Right lobe of liver (tissue), 6 donors: Measurements from ENCODE around the gene SLC9A8. TPM values are rescaled to one million over a fixed set of nuclear protein-coding genes. Genes with fewer than 3 reads are reported as not detected.

Experiments used
- ATAC-seq, 4 donors: fragments of 200-7000 bp; cut with Tn5 transposase; one replicate each; pipeline ENCODE4 v1.9.1; 2020; ENCODE audit warnings: mild to moderate bottlenecking in 4 of 4, moderate library complexity in 4 of 4
- DNase-seq, 3 donors: peaks; one replicate each; pipeline ENCODE4 v3.0.0-alpha.2; 2020
- H3K27ac ChIP-seq, 3 donors: fragments of 200-600 bp; one replicate each; pipeline ENCODE4 v1.8.0; 2022
- H3K27me3 ChIP-seq, 2 donors: fragments of 200-600 bp; one replicate each; pipeline ENCODE4 v1.8.0; 2022
- H3K36me3 ChIP-seq, 4 donors: fragments of 200-600 bp; sonication (generic) in 1 of 4; one replicate each; pipeline versions ENCODE4 v1.5.1 to v1.8.0; 2017 to 2022; ENCODE audit warnings: control low read depth in 1 of 4
- H3K4me1 ChIP-seq, 4 donors: fragments of 200-600 bp; sonication (generic) in 1 of 4; one replicate each; pipeline versions ENCODE4 v1.5.1 to v1.8.0; 2017 to 2022; ENCODE audit warnings: control low read depth in 1 of 4
- H3K4me3 ChIP-seq, 3 donors: fragments of 200-600 bp; one replicate each; pipeline ENCODE4 v1.8.0; 2022
- H3K9me3 ChIP-seq, 4 donors: fragments of 200-600 bp; sonication (generic) in 1 of 4; one replicate each; pipeline versions ENCODE4 v1.5.1 to v1.8.0; 2017 to 2022; ENCODE audit warnings: control low read depth in 1 of 4
- CTCF ChIP-seq, 4 donors: fragments of 200-600 bp in 3 of 4; fragments of 450-650 bp in 1 of 4; IDR thresholded peaks; one replicate each; pipeline versions ENCODE4 v1.5.1 to v1.8.0; 2016 to 2022; ENCODE audit warnings: antibody characterized with exemption in 4 of 4, mild to moderate bottlenecking in 2 of 4
- POLR2A ChIP-seq: fragments of 450-650 bp; IDR thresholded peaks from one replicate; pipeline ENCODE4 v1.6.1; 2017; ENCODE audit warnings: antibody characterized with exemption, mild to moderate bottlenecking
- WGBS: methylation state at CpG from one replicate; pipeline ENCODE4 v1.1.6; 2018; ENCODE audit warnings: low coverage, low lambda C conversion rate; ENCODE audit not compliant: insufficient coverage; ENCODE audit errors: missing lambda C conversion rate; 5-methylcytosine and 5-hydroxymethylcytosine counted together
- intact Hi-C, 2 donors: fragments of 100-400 bp; cut with DNase I; formaldehyde crosslinking; loops; one replicate each; pipeline versions ENCODE4 v1.11.2 to v1.14.1; 2022
- total RNA-seq, 6 experiments: library from RNA; depleted of rRNA in 2 of 6; stranded (reverse); fragments of >200 nt in 2 of 6; fragmentation: NEBNext Ultra II Directional in 3 of 6; extraction: Animal tissue kit (Norgen Biotek cat#: 25700) in 3 of 6; gene quantifications; one replicate each; pipeline versions ENCODE4 v1.1.0 to v1.2.4, GENCODE V29; 2016 to 2023
- donor health status: DM: no; HTN: yes; CAD: no.
- donor health status: DM: no; HTN: no; CAD: no.
- donor health status: DM: no; HTN: no; CAD: no.
- donor health status: DM: no; HTN: yes; CAD: no.
- donor health status: DM: no; HTN: yes; CAD: no.

Gene SLC9A8
- total RNA-seq, 6 experiments from 2014 or later: 6.8 to 10.6 (median 9.6) TPM

- intact Hi-C loops: loop anchor here in 1 of 2 donors (10.0 kb wide), 1 partner anchor 230 kb away; no protein-coding TSS in a partner anchor
- Histone ChIP-seq H3K9me3 (no peaks in the 10 kb centered on the region), H3K27me3 (no peaks in the 10 kb centered on the region), H3K27ac (no peak overlapping the region), H3K4me3 (no peak overlapping the region), H3K36me3 (peaks cover 0 to 18% (median 2%) of the 10 kb centered on the region in 4 donors), H3K4me1 (peaks cover 0 to 5% (median 0%) of the 10 kb centered on the region in 4 donors)
- WGBS: no CpG with 5 or more reads among the region's 1 CpG
- TF ChIP-seq CTCF (IDR thresholded peaks at IDR 0.05): no peak
- TF ChIP-seq POLR2A: no peak
- no peak for ATAC-seq
- DNase-seq: no peak
These were observed 32.4 kb downstream of the SLC9A8 start for GRCh38 chr20:49845060-49845459.

GRCh38 chr20:49846206-49846807, 33.7 kb downstream of the SLC9A8 start:
- DNase-seq (no peak), ATAC-seq (peak; percentile 92 to 94 (median 94))
- TF ChIP-seq CTCF (IDR thresholded peaks at IDR 0.05): peak; percentile 68 to 73 (median 70)
- TF ChIP-seq POLR2A: no peak
- no peaks in the 10 kb centered on the region for H3K27me3 ChIP-seq
- H3K36me3 ChIP-seq: peaks cover 0 to 23% (median 2%) of the 10 kb centered on the region in 4 donors
- H3K9me3 ChIP-seq: no peaks in the 10 kb centered on the region
- 54% methylated on average over 6 of the region's 6 CpGs for WGBS
- peaks cover 0 to 5% (median 0%) of the 10 kb centered on the region in 4 donors for H3K4me1 ChIP-seq
- H3K27ac ChIP-seq: peak overlapping the region in 1 of 3 donors; percentile 7
- H3K4me3 ChIP-seq: no peak overlapping the region
- intact Hi-C loops: loop anchor here in 1 of 2 donors (10.0 kb wide), 1 partner anchor 232 kb away; no protein-coding TSS in a partner anchor

GRCh38 chr20:49850463-49851230, 38.0 kb downstream of the SLC9A8 start:
- H3K4me3 ChIP-seq: no peak overlapping the region
- no peaks in the 10 kb centered on the region for H3K27me3 ChIP-seq
- intact Hi-C loops: no loop called here
- 66% methylated on average over 8 of the region's 8 CpGs for WGBS
- peaks cover 0 to 5% (median 0%) of the 10 kb centered on the region in 4 donors for H3K4me1 ChIP-seq
- ATAC-seq: no peak
- H3K27ac ChIP-seq: no peak overlapping the region
- H3K9me3 ChIP-seq: no peaks in the 10 kb centered on the region
- DNase-seq: no peak
- TF ChIP-seq CTCF (IDR thresholded peaks at IDR 0.05): no peak
- H3K36me3 ChIP-seq: peaks cover 0 to 32% (median 3%) of the 10 kb centered on the region in 4 donors

- no peak for TF ChIP-seq POLR2A
- TF ChIP-seq CTCF (IDR thresholded peaks at IDR 0.05): no peak
- ATAC-seq (peak in 3 of 4 donors; percentile 20 to 34 (median 28)), DNase-seq (no peak)
- peaks cover 0 to 35% (median 4%) of the 10 kb centered on the region in 4 donors for H3K36me3 ChIP-seq
- WGBS: 71% methylated on average over 1 of the region's 3 CpGs
- peaks cover 0 to 2% (median 0%) of the 10 kb centered on the region in 4 donors for H3K4me1 ChIP-seq
- no peaks in the 10 kb centered on the region for H3K9me3 ChIP-seq
- no peak overlapping the region for H3K27ac ChIP-seq
- H3K4me3 ChIP-seq: no peak overlapping the region
- no peaks in the 10 kb centered on the region for H3K27me3 ChIP-seq
- intact Hi-C loops: no loop called here
These were observed 38.6 kb downstream of the SLC9A8 start for GRCh38 chr20:49851231-49851705.
